ENCODE data around the gene LIN52. TPM values are rescaled to one million over a fixed set of nuclear protein-coding genes. Genes with fewer than 3 reads are reported as not detected.
A peak's percentile ranks its signal among the peaks of the same experiment; 100 is the strongest.

LIN52 gene
- total and polyA plus RNA-seq, 4 donors, result 3.8 to 9.9 (median 5.3) TPM

DNA sequence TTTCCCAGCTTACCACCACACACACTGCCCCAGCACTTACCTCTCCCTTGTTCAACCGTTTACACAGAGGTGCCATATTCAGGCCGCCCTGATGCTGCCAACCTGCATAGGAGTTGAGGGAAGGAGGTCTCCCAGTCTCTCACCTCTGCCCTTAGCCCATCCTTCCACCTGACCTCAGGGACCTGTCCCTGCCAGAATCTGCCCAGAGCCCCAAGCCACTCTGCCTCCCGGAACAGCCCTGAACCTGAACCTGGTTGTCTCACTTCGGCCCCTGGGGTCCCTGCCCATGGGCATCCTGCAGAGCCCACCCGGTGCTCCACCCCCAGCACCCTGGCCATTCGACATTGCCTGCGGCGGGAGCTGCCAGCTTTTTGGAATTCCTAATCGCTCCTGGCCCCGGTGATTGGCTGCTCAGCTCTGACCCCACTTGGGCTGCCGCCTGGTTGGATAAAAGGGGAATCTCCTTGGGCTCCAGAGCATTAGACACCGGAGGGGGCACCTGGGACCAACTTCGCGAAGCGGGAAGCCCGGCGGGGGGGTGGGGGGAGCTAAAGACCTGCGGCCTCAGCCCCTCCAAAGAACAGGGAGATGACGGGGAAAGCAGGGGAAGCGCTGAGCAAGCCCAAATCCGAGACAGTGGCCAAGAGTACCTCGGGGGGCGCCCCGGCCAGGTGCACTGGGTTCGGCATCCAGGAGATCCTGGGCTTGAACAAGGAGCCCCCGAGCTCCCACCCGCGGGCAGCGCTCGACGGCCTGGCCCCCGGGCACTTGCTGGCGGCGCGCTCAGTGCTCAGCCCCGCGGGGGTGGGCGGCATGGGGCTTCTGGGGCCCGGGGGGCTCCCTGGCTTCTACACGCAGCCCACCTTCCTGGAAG, 154.5 kb downstream of the LIN52 start, which contains the start of gene VSX2:
Gene VSX2 (plus strand): TSS at position 476 of the 874 bp plus-strand sequence. CDS start 113 bp downstream, at position 589.
- TF ChIP-seq GABPA (IDR thresholded peaks at IDR 0.05 in 1 of 2, conservative IDR thresholded peaks at IDR 0.05 in 1 of 2) (no peak), FOXA1 (IDR thresholded peaks at IDR 0.05) (no peak)
- TF ChIP-seq, protein P1, sequence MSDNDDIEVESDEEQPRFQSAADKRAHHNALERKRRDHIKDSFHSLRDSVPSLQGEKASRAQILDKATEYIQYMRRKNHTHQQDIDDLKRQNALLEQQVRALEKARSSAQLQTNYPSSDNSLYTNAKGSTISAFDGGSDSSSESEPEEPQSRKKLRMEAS (IDR thresholded peaks at IDR 0.05), result no peak
- TF ChIP-seq, protein P2, sequence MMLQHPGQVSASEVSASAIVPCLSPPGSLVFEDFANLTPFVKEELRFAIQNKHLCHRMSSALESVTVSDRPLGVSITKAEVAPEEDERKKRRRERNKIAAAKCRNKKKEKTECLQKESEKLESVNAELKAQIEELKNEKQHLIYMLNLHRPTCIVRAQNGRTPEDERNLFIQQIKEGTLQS (IDR thresholded peaks at IDR 0.05), result no peak
- TF ChIP-seq, protein P3, sequence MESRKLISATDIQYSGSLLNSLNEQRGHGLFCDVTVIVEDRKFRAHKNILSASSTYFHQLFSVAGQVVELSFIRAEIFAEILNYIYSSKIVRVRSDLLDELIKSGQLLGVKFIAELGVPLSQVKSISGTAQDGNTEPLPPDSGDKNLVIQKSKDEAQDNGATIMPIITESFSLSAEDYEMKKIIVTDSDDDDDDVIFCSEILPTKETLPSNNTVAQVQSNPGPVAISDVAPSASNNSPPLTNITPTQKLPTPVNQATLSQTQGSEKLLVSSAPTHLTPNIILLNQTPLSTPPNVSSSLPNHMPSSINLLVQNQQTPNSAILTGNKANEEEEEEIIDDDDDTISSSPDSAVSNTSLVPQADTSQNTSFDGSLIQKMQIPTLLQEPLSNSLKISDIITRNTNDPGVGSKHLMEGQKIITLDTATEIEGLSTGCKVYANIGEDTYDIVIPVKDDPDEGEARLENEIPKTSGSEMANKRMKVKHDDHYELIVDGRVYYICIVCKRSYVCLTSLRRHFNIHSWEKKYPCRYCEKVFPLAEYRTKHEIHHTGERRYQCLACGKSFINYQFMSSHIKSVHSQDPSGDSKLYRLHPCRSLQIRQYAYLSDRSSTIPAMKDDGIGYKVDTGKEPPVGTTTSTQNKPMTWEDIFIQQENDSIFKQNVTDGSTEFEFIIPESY (IDR thresholded peaks at IDR 0.05), result no peak
- peaks cover 11 to 20% (median 14%) of the 10 kb centered on the region in 4 donors for H3K4me1 ChIP-seq (ENCODE audit: control insufficient read depth in 4 of 4, insufficient read depth in 4 of 4, low read length in 3 of 4)
- peak within 1 kb of the TSS in 1 of 3 donors; percentile 30 for H3K4me3 ChIP-seq (ENCODE audit: low read depth in 1 of 3, low read length in 3 of 3)
- no peaks in the 10 kb centered on the region for H3K36me3 ChIP-seq (ENCODE audit: control insufficient read depth in 4 of 4, insufficient read depth in 3 of 4, low read depth in 1 of 4, low read length in 3 of 4)
- H3K9ac ChIP-seq (ENCODE audit: low read depth in 1 of 2, low read length in 2 of 2), result no peak within 1 kb of the TSS
- WGBS, result 12% methylated on average over 40 of the region's 40 CpGs
- H3K27ac ChIP-seq (ENCODE audit: low read depth in 1 of 2, low read length in 2 of 2), result no peak within 1 kb of the TSS
- no peak for DNase-seq (ENCODE audit: low spot score)
- no peaks in the 10 kb centered on the region for H3K9me3 ChIP-seq (ENCODE audit: control insufficient read depth in 4 of 4, low read length in 3 of 4)
- H3K27me3 ChIP-seq (ENCODE audit: control insufficient read depth in 4 of 4, insufficient read depth in 4 of 4, low read length in 3 of 4), result peaks cover 6 to 27% (median 17%) of the 10 kb centered on the region in 4 donors

DNA sequence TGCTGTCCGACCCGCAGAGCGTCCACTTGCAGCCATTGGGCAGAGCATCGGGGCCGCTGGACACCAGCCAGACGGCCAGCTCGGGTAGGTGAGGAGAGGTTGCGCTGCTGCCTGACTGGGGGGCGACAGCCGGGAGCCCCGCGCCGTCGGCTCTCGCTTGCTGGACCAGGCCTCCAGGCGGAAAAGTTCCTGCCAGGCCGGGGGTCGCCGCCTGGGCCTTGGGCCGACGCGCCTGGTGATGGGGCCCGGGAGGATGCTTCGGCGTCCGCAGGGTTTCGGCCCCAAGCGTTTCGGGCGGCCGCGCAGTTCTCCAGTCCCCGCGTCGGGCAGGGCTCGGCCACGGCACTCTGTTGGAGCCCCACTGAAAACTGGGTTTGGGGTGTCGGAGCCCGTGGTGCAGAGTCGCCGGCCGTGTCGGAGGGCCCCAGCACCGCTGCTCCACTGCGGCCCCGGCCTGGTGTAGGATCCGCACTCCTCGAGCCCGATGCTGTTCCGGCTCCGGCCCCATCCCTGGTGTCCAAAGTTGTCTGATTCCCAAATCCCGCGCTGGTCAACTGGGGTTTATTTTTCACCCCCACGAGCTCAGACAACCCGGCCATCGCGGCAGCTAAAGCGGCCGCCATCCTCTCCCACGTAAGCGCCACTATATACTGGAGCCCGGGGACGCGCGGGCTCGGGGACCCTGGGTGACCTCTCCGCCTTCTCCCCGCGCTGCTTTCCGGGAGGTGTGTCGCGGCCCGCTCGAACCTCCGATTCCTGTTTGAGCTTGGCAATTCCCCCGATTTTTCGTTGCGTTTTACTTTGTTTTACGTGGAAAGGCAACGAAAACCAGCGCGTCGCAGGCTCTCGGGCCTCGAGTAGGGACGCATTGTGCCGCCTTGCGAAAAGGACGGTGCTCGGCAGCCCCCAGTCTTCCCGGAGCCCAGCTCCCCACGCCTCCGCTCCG, 155.4 kb downstream of the LIN52 start:
- no peaks in the 10 kb centered on the region for H3K36me3 ChIP-seq (ENCODE audit: control insufficient read depth in 4 of 4, insufficient read depth in 3 of 4, low read depth in 1 of 4, low read length in 3 of 4)
- no peak overlapping the region for H3K9ac ChIP-seq (ENCODE audit: low read depth in 1 of 2, low read length in 2 of 2)
- H3K4me1 ChIP-seq (ENCODE audit: control insufficient read depth in 4 of 4, insufficient read depth in 4 of 4, low read length in 3 of 4), result peaks cover 11 to 20% (median 14%) of the 10 kb centered on the region in 4 donors
- peak overlapping the region in 1 of 3 donors; percentile 30 for H3K4me3 ChIP-seq (ENCODE audit: low read depth in 1 of 3, low read length in 3 of 3)
- no peaks in the 10 kb centered on the region for H3K9me3 ChIP-seq (ENCODE audit: control insufficient read depth in 4 of 4, low read length in 3 of 4)
- 6% methylated on average over 94 of the region's 94 CpGs for WGBS
- no peak overlapping the region for H3K27ac ChIP-seq (ENCODE audit: low read depth in 1 of 2, low read length in 2 of 2)
- H3K27me3 ChIP-seq (ENCODE audit: control insufficient read depth in 4 of 4, insufficient read depth in 4 of 4, low read length in 3 of 4), result peaks cover 6 to 27% (median 17%) of the 10 kb centered on the region in 4 donors
- DNase-seq (ENCODE audit: low spot score), result no peak
- no peak for TF ChIP-seq HNF4A (conservative IDR thresholded peaks at IDR 0.05)
- TF ChIP-seq, protein P1 (IDR thresholded peaks at IDR 0.05), result no peak
- no peak for TF ChIP-seq RAD21 (IDR thresholded peaks at IDR 0.05)
- TF ChIP-seq, protein P4, sequence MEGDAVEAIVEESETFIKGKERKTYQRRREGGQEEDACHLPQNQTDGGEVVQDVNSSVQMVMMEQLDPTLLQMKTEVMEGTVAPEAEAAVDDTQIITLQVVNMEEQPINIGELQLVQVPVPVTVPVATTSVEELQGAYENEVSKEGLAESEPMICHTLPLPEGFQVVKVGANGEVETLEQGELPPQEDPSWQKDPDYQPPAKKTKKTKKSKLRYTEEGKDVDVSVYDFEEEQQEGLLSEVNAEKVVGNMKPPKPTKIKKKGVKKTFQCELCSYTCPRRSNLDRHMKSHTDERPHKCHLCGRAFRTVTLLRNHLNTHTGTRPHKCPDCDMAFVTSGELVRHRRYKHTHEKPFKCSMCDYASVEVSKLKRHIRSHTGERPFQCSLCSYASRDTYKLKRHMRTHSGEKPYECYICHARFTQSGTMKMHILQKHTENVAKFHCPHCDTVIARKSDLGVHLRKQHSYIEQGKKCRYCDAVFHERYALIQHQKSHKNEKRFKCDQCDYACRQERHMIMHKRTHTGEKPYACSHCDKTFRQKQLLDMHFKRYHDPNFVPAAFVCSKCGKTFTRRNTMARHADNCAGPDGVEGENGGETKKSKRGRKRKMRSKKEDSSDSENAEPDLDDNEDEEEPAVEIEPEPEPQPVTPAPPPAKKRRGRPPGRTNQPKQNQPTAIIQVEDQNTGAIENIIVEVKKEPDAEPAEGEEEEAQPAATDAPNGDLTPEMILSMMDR (IDR thresholded peaks at IDR 0.05; ENCODE audit: low read depth, low read length, missing input control), result no peak
- no peak for TF ChIP-seq GABPA (IDR thresholded peaks at IDR 0.05 in 1 of 2, conservative IDR thresholded peaks at IDR 0.05 in 1 of 2)
- TF ChIP-seq SP1 (IDR thresholded peaks at IDR 0.05), result no peak
- no peak for TF ChIP-seq JUND (IDR thresholded peaks at IDR 0.05)
- no peak for TF ChIP-seq FOXA2 (IDR thresholded peaks at IDR 0.05)
- no peak for TF ChIP-seq TAF1 (conservative IDR thresholded peaks at IDR 0.05)
- TF ChIP-seq, protein P3 (IDR thresholded peaks at IDR 0.05), result no peak
- no peak for TF ChIP-seq RXRA (IDR thresholded peaks at IDR 0.05)
- TF ChIP-seq HNF4G (IDR thresholded peaks at IDR 0.05), result no peak
- TF ChIP-seq FOXA1 (IDR thresholded peaks at IDR 0.05), result no peak
- no peak for TF ChIP-seq EGR1 (IDR thresholded peaks at IDR 0.05; ENCODE audit: low read depth in 2 of 2)
- no peak for TF ChIP-seq NR2F2 (IDR thresholded peaks at IDR 0.05)
- no peak for TF ChIP-seq YY1 (IDR thresholded peaks at IDR 0.05)
- TF ChIP-seq, protein P2 (IDR thresholded peaks at IDR 0.05), result no peak

All from liver (tissue), 9 donors.